GM18517 (cell line): ENCODE measurements around the gene CIAO2B.
"Not testable (repeated sequence)": the region's sequence is repeated elsewhere in the genome, so short reads cannot be mapped to it uniquely, and the experiment has no call there.

Experiments
- ATAC-seq: cut with Tn5 transposase; IDR thresholded peaks from one replicate; pipeline ENCODE4 v1.9.1; 2021; ENCODE audit warnings: mild to moderate bottlenecking, moderate library complexity; ENCODE audit not compliant: unreplicated experiment

The CIAO2B gene

DNA sequence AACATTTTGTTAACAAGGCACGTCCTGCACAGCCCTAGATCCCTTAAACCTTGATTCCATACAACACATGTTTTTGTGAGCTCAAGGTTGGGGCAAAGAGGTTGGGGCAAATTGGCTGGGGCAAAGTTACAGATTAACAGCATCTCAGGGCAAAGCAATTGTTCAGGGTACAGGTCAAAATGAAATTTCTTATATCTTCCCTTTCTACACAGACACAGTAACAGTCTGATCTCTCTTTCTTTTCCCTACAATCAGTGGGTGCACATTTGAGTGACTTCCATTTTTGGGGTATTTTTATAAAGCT lies 21.9 kb upstream of the CIAO2B start:
- ATAC-seq, result not testable (repeated sequence)

DNA sequence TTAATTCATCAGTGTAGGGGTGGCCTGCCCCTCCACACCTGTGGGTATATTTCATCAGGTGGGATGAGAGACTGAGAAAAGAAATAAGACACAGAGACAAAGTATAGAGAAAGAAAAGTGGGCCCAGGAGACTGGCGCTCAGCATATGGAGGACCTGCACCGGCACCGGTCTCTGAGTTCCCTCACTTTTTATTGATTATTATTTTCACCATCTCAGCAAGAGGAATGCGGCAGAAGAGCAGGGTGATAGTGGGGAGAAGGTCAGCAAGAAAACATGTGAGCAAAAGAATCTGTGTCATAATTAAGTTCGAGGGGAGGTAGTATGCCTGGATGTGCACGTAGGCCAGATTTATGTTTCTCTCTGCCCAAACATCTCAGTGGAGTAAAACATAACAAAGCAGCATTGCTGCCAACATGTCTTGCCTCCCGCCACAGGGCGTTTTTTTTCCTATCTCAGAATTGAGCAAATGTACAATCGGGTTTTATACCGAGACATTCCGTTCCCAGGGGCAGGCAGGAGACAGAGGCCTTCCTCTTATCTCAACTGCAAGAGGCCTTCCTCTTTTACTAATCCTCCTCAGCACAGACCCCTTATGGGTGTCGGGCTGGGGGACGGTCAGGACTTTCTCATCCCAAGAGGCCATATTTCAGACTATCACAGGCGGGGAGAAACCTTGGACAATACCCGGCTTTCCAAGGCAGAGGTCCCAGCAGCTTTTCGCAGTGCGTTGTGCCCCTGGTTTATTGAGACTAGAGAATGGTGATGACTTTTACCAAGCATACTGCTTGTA lies 21.4 kb upstream of the CIAO2B start:
- not testable (repeated sequence) for ATAC-seq

DNA sequence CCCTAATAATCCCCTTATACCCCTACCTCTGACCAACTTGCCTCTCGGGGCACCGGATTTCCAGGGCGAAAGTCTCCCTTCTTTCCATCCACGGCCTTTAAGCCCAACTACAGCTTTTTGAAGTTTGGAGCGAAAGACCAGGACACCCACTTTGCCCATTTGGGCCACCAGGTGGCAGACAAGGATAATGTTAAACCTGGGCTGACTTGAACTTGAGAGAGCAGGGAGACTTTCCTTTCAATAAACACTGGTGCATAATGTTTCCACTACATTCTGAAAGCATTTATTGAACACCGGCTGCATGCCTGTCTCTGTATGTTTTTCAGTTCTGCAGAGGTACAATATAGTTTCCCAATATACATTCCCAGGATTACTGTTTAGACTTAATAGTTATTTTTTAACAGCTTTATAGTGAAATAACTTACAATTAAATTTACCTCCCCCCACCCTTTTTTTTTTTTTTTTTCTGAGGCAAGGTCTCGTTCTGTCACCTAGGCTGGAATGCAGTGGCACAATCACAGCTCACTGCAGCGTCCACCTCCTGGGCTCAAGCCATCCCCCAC lies 20.0 kb upstream of the CIAO2B start:
- ATAC-seq, result no peak

DNA sequence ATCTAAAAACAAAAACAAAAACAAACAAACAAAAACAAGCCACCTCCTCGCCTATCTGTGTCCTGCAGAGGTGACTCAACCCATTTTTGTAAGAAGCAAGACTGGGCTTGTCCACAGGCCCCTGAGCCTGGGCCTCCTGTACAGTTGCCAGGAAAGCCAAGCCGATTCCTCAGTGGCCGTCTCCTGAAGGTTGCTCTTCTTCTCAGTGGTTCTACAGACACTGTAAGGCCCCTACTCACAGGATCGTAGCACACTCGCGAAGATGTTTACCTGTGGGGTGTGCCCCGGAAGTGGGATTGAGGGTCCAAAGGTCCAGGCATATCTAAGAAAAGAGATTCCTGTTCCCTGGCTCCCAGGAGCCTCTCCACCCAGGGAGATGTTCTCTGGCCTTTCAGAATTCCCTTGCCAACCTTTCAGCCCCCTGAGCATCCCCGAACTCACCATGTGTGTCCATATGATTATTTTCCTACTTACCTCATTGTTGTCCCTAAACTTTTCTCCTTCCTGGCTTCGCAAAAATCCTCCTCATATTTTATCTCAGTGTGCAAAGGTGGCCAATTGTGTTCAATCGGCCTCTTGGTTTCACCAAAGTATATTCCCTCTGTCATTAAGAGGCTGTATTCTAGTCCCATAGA lies 19.4 kb upstream of the CIAO2B start:
- no peak for ATAC-seq

DNA sequence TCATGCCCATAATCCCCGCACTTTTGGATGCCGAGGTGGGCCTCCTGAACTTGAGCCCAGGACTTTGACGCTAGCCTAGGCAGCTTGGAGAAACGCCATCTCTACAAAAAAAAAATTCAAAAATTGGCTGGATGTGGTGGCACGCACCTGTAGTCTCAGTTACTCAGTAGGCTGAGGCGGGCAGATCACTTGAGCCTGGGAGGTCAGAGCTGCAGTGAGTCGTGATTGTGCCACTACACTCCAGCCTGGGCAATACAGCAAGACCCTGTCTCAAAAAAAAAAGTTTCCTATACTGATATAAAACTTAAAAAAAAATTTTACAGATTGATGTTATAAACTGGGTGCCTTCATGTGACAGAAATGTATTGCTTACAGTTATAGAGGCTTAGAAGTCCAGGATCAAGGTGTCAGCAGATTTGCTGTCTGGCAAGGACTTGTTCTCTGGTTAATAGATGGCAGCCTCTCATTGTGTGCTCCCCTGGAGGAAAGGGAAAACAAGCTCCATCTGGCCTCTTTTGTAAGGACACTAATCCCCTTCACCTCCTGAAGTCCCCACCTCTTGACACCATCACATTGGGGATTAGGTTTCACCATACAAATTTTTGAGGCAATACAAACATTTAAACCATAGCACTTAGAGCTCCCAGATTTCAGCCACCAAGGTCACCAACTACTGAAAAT lies 18.4 kb upstream of the CIAO2B start:
- no peak for ATAC-seq

DNA sequence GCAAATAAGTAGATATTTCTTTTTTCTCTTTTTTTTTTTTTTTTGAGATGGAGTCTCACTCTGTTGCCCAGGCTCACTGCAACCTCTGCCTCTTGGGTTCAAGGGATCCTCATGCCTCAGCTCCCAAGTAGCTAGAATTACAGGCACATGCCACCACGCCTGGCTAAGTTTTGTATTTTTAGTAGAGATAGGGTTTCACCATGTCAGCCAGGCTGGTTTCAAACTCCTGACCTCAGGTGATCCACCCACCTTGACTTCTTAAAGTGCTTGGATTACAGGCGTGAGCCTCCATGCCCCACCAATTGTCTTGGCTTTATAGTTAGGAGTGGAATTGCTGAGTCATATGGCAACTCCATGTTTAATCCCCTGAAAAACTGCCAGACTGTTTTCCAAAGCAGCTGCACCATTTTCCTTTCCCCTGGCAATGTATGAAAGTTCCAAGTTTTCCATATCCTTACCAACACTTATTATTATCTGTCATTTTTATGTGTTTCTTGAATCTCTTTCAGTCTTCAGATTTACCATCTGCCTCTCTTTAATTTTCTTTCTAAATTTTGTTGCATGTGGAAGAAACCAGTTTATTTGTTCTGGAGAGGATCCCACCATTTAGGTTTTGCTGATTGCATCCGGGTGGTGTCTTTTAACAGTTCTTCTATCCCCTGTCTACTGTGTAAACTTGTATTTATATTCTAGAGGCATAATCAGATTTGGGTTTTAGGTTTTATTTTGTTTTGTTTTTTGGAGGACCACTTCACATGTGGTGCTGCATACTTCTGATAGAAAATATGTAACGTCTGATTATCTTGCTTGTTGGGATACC lies 17.0 kb upstream of the CIAO2B start:
- no peak for ATAC-seq

DNA sequence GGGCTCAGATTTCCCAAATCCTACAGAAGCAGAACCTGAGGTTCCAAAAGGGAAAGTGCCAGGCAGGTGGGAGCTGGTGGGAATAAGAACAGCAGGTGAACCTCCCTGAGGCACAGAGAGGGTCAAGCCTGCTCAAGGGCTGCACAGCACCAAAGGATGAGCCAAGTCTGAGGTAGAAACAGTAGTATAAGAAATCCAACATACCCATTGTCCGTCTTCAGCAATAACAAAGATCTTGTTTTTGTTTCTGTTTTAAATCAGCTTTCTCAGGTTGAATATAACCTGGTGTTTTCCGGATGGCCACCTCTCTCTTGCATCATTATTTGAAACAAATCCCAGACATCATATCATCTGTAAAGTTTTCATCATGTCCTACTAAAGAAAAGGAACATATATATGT lies 16.2 kb upstream of the CIAO2B start:
- no peak for ATAC-seq

DNA sequence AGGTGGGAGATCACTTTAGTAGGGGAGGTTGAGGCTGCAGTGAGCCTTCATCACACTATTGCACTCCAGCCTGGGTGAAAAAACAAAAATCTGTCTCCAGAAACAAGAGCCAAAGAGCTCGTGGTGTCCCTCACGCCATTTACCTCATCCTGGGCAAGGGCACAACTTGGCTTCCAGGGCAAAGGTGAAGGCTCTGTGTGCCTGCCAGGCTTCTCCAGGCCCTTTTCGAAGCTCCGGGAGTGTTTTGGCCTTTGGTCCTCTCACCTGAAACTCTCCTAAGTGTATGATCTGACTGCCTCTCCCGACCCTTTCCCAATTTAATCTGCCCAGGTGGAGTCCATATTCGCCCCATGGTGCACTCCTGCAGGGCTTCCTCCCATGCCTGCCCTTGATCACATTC lies 15.3 kb upstream of the CIAO2B start:
- no peak for ATAC-seq

DNA sequence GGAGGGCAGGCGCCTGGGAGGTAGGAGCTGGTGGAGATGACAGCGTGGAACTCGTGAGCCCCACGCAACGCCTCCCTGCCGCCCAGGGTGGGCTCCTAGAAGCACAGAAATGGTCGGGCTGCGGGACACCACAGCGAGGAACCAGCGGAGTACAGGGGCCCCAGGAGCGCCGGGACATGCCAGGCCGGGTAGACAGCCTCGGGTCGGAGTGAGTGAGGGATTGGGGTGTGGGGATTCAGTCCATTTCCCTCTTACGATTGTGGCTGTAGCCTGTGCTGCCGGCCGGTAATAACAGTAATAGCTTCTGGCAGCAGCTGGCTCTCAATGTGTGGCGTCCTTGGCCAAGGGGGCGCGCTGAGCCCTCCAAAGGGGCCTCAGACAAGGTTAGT lies 14.6 kb upstream of the CIAO2B start:
- no peak for ATAC-seq

DNA sequence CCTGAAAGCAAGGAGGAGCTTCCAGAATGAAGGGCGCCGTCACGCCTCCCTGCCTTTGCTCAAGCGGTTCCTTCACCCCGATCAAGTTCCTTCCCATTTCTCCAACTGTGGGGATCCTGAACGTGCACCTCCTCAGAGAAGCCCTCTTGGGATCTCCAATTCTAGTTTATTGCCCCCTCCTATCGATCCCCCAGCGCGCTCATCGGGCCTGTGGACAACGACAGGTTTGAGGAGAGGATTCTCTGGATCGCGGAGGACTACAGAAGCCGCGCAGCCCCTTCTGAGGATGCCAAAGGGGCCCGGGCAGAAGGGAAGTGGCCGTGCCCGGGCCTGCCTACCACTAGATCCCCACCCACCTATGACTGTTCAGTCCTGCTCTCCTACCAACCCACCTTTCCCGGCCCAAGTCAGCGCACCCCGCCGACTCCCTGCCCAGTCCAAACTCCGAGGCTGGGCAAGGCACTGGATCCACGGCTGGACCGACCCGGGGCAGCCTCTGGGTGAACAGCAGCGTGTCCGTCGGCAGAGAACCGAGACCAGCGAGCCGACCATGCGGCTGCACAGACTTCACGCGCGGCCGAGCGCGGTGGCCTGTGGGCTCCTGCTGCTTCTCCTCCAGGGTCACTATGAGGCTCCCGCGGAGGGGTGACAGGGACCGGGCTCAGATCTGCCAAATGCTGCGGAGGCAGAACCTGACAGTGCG lies 14.1 kb upstream of the CIAO2B start:
- ATAC-seq, result no peak

DNA sequence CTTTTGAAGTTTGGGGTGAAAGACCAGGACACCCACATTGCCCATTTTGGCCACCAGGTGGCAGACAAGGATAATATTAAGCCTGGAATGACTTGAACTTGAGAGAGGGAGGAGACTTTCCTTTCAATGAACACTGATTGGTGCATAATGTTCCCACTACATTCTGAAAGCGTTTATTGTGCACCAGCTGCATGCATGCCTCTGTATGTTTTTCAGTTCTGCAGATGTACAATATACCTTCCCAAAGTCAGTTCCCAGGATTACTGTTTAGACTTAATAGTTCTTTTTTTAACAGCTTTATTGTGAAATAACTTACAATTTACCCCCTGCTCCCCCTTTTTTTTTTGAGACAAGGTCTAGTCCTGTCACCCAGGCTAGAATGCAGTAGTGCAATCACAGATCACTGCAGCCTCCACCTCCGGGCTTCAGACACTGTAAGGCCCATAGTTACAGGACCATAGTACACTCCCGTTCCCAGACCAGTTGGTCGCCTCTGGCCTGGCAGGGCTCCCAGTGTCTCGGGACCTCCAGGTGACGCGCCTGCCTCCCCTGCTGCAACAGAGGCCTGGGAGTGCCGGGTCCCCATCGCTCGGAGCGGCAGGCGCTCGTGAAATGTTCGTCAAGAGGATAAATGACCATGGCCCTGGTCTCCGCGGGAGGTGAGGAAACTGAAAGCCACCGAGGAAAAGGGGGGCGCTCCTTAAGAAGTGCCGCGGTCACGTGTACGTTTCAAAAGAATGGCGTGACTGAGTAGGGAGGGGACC lies 13.3 kb upstream of the CIAO2B start:
- peak; percentile 81 for ATAC-seq

DNA sequence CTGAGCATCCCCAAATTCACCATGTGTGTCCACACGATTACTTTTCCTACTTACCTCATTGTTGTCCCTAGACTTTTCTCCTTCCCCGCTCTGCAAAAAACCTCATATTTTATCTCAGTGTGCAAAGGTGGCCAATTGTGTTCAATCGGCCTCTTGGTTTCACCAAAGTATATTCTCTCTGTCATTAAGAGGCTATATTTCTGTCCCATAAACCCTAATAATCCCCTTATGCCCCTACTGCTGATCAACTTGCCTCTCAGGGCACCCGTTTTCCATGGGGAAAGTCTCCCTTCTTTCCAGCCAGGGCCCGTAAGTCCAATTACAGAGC lies 12.7 kb upstream of the CIAO2B start:
- ATAC-seq, result no peak

DNA sequence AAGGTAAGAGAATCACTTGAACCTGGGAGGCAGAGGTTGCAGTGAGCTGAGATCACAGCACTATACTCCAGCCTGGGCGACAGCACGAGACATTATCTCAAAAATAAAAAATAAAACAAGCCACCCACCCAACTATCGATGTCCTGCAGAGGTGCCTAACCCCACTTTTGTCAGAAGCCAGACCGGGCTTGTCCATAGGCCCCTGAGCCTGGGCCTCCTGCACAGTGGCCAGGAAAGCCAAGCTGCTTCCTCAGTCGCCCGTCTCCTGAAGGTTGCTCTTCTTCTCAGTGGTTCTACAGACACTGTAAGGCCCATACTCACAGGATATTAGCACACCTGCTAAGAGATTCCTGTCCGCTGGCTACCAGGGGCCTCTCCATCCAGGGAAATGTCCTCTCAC lies 12.3 kb upstream of the CIAO2B start:
- no peak for ATAC-seq

DNA sequence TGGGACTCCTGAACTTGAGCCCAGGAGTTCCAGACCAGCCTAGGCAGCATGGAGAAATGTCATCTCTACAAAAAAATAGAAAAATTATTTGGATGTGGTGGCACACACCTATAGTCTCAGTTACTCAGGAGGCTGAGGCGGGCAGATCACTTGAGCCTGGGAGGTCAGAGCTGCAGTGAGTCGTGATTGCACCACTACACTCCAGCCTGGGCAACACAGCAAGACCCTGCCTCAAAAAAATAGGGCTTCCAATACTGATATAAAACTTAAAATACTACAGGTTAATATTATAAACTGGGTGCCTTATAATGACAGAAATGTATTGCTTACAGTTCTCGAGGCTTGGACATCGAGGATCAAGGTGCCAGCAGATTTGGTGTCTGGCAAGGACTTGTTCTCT lies 11.7 kb upstream of the CIAO2B start:
- ATAC-seq, result no peak

DNA sequence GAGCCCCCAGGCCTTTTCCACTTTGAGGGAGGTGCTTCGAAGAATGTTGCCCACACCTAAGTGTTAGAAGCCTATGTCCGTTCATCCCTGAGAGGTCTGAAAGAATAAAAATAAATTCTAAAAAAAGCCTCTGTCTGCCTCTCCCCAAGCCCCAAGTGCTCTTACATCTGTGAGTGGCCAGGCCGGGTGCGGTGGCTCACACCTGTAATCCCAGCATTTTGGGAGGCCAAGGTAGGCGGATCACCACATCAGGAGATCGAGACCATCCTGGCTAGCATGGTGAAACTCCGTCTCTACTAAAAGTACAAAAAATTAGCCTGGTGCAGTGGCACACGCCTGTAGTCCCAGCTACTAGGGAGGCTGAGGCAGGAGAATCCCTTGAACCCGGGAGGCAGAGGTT lies 10.8 kb upstream of the CIAO2B start:
- ATAC-seq, result not testable (repeated sequence)

DNA sequence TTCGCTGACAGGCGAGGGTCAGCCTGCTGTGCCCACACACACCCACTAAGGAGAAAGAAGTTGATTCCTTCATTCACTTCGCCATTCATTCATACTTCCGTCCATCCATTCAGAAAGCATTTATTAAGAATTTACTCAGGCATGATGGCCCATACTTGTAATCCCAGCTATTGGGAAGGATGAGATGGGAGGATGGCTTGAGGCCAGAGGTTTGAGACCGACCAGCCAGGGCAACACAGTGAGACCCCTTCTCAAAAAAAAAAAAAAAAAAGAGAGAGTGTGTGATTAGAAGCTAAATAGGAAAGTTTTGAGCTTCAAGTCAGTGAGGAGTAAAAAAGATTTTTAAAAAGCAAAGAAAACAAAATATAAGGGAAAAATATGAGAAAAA lies 9.8 kb upstream of the CIAO2B start:
- no peak for ATAC-seq

DNA sequence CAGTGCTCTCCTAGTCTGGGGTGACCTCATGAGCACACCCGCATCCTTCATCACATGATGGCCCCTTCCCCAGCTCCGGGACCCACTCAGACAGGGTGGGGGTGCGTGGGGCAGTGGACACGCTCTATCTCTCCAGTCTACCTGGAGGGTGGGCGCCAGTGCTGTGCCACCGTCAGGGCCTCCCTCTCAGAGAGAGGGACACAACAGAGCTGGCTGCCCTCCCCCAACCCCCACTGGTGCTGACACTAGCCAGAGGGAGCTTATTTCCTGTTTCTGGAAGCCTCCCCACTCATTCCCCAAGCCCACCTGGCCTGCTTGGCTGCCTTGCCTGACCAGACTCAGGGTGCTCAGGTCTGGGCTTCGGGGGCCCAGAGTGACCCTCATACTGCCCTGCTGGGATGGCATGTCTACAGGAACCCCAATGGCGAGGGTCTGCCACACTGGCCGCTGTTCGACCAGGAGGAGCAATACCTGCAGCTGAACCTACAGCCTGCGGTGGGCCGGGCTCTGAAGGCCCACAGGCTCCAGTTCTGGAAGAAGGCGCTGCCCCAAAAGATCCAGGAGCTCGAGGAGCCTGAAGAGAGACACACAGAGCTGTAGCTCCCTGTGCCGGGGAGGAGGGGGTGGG lies 9.3 kb upstream of the CIAO2B start:
- ATAC-seq, result no peak

DNA sequence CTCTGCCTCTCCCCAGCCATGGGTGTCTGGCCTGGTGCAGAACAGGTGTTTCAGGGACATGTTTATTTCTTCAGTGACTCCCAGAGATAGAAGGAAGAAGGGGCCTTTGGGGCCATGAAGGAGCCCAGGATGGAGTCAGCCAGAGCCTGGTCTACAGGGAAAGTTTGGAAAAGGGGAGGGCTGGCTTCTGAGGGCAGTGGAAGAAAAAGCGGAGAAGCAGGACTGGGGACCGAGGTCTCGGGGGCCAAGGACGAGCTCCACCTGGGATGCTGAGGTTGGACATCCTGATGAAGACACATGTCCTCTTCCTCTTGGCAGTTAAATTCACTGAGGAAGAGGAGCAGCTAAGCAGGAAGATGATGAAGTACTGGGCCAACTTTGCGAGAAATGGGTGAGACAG lies 8.8 kb upstream of the CIAO2B start:
- ATAC-seq, result no peak

DNA sequence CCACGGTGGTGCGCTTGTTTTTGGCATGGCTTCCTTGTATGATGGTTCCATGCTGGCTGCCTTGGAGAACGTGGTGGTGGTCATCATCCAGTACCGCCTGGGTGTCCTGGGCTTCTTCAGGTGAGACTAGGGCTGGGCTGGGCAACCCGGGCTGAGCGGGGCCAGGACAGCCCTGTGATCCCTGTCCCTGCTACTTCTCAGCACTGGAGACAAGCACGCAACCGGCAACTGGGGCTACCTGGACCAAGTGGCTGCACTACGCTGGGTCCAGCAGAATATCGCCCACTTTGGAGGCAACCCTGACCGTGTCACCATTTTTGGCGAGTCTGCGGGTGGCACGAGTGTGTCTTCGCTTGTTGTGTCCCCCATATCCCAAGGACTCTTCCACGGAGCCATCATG lies 6.0 kb upstream of the CIAO2B start:
- no peak for ATAC-seq

DNA sequence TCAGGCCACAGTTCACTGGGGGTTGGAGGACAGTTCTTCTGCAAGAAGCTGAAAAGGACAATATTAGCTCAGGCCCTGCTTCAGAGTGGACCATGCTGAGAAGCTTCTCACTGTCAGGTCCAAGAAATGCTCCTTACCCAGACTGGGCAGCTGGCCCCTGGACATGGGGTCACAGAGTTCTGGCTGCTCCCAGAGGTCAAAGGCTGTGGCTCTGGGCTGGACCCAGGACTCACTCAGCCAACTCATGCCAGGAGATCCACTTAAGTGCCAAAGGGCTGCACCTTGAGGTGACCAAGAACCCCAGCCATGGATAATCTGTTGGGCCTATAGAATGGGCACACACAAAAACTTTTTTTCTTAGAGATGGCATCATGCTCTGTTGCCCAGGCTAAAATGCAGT lies 5.2 kb upstream of the CIAO2B start:
- no peak for ATAC-seq
